ENCODE data around the gene GULP1. TPM values are rescaled to one million over a fixed set of nuclear protein-coding genes. Genes with fewer than 3 reads are reported as not detected.

Gene GULP1
- total and polyA plus RNA-seq, 2 of the 4 experiments (the other 2 are of a cell fraction): 24.4 to 40.1 TPM

DNA sequence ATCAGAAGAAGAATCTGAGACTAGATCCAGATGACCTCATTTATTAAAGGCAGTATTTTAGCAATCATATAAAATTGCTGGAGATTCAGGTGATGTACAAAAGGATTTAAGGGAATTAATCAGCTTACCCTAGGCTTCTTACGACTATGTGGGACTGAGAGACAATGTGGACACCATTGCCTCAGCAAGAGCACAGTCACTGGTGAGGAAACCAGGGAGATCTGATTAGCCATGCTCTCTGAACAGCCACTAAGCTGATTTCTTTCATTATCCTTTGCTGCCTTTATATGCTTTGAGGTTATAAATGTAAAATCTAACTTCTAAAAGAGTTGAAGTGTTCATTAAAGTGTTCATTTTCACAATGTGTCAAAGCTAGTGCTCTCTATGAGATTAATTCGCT is 22.7 kb upstream of the GULP1 start:
- Histone ChIP-seq H3K27ac (ENCODE audit: insufficient read depth, low read length) (no peak overlapping the region), H3K4me1 (ENCODE audit: control insufficient read depth, insufficient read depth, low read length) (no peaks in the 10 kb centered on the region), H4K20me1 (ENCODE audit: insufficient read depth, low read length) (no peaks in the 10 kb centered on the region), H3K4ac (ENCODE audit: low read depth, low read length) (no peak overlapping the region), H4K5ac (ENCODE audit: low read depth, low read length) (no peak overlapping the region), H3K23ac (ENCODE audit: low read depth, low read length) (no peak overlapping the region), H3K4me2 (ENCODE audit: low read depth, low read length) (no peak overlapping the region), H3K56ac (ENCODE audit: extremely low read depth, insufficient read depth, low read length) (no peak overlapping the region), H3K9me1 (ENCODE audit: insufficient read depth, low read length) (no peaks in the 10 kb centered on the region), H2AK9ac (replicated peaks; ENCODE audit: low read depth, low read length, poor library complexity) (no peak overlapping the region), H2BK15ac (ENCODE audit: low read depth, low read length) (no peak overlapping the region), H2BK20ac (ENCODE audit: low read depth, low read length) (no peak overlapping the region), H3K36me3 (ENCODE audit: control insufficient read depth, insufficient read depth, low read length) (no peaks in the 10 kb centered on the region), H4K91ac (ENCODE audit: insufficient read depth, low read depth, low read length) (no peak overlapping the region), H3K79me1 (ENCODE audit: low read depth in 1 of 2, low read length in 2 of 2) (no peaks in the 10 kb centered on the region), H3K27me3 (ENCODE audit: control insufficient read depth, insufficient read depth, low read length) (no peaks in the 10 kb centered on the region), H3K9ac (ENCODE audit: low read depth, low read length) (no peak overlapping the region), H3K4me3 (ENCODE audit: insufficient read depth, low read depth, low read length) (no peak overlapping the region), H3K18ac (ENCODE audit: low read depth, low read length) (no peak overlapping the region), H4K8ac (ENCODE audit: low read depth in 2 of 2, low read length in 2 of 2) (no peak overlapping the region), H3K9me3 (ENCODE audit: control insufficient read depth, insufficient read depth, low read length) (no peaks in the 10 kb centered on the region), H2AK5ac (ENCODE audit: low read depth, low read length) (no peak overlapping the region), H2BK5ac (ENCODE audit: low read depth, low read length, poor library complexity, severe bottlenecking) (no peak overlapping the region), H2AFZ (replicated peaks; ENCODE audit: low read length, poor library complexity) (no peak overlapping the region), H3K14ac (replicated peaks; ENCODE audit: low read depth, low read length) (no peak overlapping the region), H2BK120ac (ENCODE audit: low read depth, low read length) (no peak overlapping the region)
- WGBS, 2 experiments (ENCODE audit: extremely low coverage in 2 of 2, insufficient read length in 1 of 2): no CpG with 5 or more reads among the region's 2 CpGs
- no TSS peak for BruUV-seq (replicated peaks)
- ChIA-PET CTCF (no interaction called here), POLR2A (ENCODE audit: unreplicated experiment) (no interaction called here)
- no peak for TF ChIP-seq CEBPB (IDR thresholded peaks at IDR 0.05; ENCODE audit: low read depth, low read length)
- TF ChIP-seq RFX5 (IDR thresholded peaks at IDR 0.05; ENCODE audit: low read depth, low read length): no peak
- TF ChIP-seq CHD1 (IDR thresholded peaks at IDR 0.05; ENCODE audit: low read depth, low read length): no peak
- no peak for TF ChIP-seq SMC3 (IDR thresholded peaks at IDR 0.05; ENCODE audit: low read depth, low read length)
- no peak for TF ChIP-seq RCOR1 (IDR thresholded peaks at IDR 0.05; ENCODE audit: insufficient replicate concordance, low read length)
- TF ChIP-seq, protein P1, sequence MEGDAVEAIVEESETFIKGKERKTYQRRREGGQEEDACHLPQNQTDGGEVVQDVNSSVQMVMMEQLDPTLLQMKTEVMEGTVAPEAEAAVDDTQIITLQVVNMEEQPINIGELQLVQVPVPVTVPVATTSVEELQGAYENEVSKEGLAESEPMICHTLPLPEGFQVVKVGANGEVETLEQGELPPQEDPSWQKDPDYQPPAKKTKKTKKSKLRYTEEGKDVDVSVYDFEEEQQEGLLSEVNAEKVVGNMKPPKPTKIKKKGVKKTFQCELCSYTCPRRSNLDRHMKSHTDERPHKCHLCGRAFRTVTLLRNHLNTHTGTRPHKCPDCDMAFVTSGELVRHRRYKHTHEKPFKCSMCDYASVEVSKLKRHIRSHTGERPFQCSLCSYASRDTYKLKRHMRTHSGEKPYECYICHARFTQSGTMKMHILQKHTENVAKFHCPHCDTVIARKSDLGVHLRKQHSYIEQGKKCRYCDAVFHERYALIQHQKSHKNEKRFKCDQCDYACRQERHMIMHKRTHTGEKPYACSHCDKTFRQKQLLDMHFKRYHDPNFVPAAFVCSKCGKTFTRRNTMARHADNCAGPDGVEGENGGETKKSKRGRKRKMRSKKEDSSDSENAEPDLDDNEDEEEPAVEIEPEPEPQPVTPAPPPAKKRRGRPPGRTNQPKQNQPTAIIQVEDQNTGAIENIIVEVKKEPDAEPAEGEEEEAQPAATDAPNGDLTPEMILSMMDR (conservative IDR thresholded peaks at IDR 0.05; ENCODE audit: low read depth, low read length): no peak
- TF ChIP-seq NFE2L2 (IDR thresholded peaks at IDR 0.05; ENCODE audit: low read depth, low read length): no peak
- TF ChIP-seq MAZ (IDR thresholded peaks at IDR 0.05; ENCODE audit: borderline replicate concordance, low read depth, low read length): no peak
- TF ChIP-seq, protein P2, sequence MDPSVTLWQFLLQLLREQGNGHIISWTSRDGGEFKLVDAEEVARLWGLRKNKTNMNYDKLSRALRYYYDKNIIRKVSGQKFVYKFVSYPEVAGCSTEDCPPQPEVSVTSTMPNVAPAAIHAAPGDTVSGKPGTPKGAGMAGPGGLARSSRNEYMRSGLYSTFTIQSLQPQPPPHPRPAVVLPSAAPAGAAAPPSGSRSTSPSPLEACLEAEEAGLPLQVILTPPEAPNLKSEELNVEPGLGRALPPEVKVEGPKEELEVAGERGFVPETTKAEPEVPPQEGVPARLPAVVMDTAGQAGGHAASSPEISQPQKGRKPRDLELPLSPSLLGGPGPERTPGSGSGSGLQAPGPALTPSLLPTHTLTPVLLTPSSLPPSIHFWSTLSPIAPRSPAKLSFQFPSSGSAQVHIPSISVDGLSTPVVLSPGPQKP (IDR thresholded peaks at IDR 0.05; ENCODE audit: borderline replicate concordance, low read depth, low read length): no peak
- no peak for TF ChIP-seq MXI1 (IDR thresholded peaks at IDR 0.05; ENCODE audit: borderline replicate concordance, low read depth, low read length)
- no peak for TF ChIP-seq POLR2A (IDR thresholded peaks at IDR 0.05; ENCODE audit: low read depth, low read length)
- TF ChIP-seq FOS (IDR thresholded peaks at IDR 0.05; ENCODE audit: low read depth, low read length): no peak
- no peak for TF ChIP-seq BHLHE40 (IDR thresholded peaks at IDR 0.05; ENCODE audit: low read depth, low read length)
- no peak for TF ChIP-seq RAD21 (IDR thresholded peaks at IDR 0.05; ENCODE audit: low read length)
- TF ChIP-seq, protein P3, sequence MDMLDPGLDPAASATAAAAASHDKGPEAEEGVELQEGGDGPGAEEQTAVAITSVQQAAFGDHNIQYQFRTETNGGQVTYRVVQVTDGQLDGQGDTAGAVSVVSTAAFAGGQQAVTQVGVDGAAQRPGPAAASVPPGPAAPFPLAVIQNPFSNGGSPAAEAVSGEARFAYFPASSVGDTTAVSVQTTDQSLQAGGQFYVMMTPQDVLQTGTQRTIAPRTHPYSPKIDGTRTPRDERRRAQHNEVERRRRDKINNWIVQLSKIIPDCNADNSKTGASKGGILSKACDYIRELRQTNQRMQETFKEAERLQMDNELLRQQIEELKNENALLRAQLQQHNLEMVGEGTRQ (IDR thresholded peaks at IDR 0.05; ENCODE audit: low read depth, low read length): no peak
- no peak for TF ChIP-seq MAFK (IDR thresholded peaks at IDR 0.05; ENCODE audit: low read depth, low read length)
- in situ Hi-C loops (cut with MboI; ENCODE audit: low sequenced_read_pairs): no loop called here
- ATAC-seq (ENCODE audit: low read depth): no peak
- dilution Hi-C loops (cut with HindIII; ENCODE audit: low sequenced_read_pairs, unreplicated experiment): no loop called here
- intact Hi-C loops (cut with micrococcal nuclease): loop anchor here (10.0 kb wide), 1 partner anchor 284 kb away; no protein-coding TSS in a partner anchor
- no peak for DNase-seq
